RWPE2 (cell line): ENCODE results near the gene TRIO.
"Not testable (repeated sequence)": the region's sequence is repeated elsewhere in the genome, so short reads cannot be mapped to it uniquely, and the experiment has no call there.

ENCODE experiments used
- ATAC-seq: fragments of 200-7000 bp; cut with Tn5 transposase; 3 replicates; pipeline ENCODE4 v1.9.1; 2021; ENCODE audit warnings: low read depth
- DNase-seq: peaks from one replicate; pipeline ENCODE4 v3.0.0-alpha.2; 2020; ENCODE audit warnings: low spot score
- H3K27ac ChIP-seq: fragments of 450-650 bp; 2 replicates; pipeline ENCODE4 v1.5.1; 2017; ENCODE audit warnings: mild to moderate bottlenecking; ENCODE audit not compliant: poor library complexity, severe bottlenecking
- H3K27me3 ChIP-seq: fragments of 250-450 bp; sonication (Bioruptor Pico); 2 replicates; pipeline ENCODE4 v1.5.1; 2021; ENCODE audit warnings: mild to moderate bottlenecking, moderate library complexity; ENCODE audit not compliant: insufficient read depth, poor library complexity, severe bottlenecking
- H3K36me3 ChIP-seq: fragments of 250-450 bp; sonication (Bioruptor Pico); 2 replicates; pipeline ENCODE4 v1.5.1; 2020; ENCODE audit warnings: low read depth, mild to moderate bottlenecking, moderate library complexity
- H3K4me1 ChIP-seq: fragments of 250-450 bp; sonication (Bioruptor Pico); 2 replicates; pipeline ENCODE4 v1.5.1; 2021; ENCODE audit warnings: mild to moderate bottlenecking, moderate library complexity; ENCODE audit not compliant: insufficient read depth, poor library complexity, severe bottlenecking
- H3K4me3 ChIP-seq: fragments of 250-450 bp; sonication (Bioruptor Pico); 2 replicates; pipeline ENCODE4 v1.5.1; 2021; ENCODE audit warnings: mild to moderate bottlenecking, moderate library complexity; ENCODE audit not compliant: severe bottlenecking
- H3K9me3 ChIP-seq: fragments of 250-450 bp; sonication (Bioruptor Pico); 2 replicates; pipeline ENCODE4 v1.5.1; 2021; ENCODE audit warnings: mild to moderate bottlenecking, moderate library complexity; ENCODE audit not compliant: severe bottlenecking
- TF ChIP-seq, protein P1 (sequence below): fragments of 450-650 bp; IDR thresholded peaks from one replicate; pipeline ENCODE4 v1.5.1; 2017; ENCODE audit warnings: mild to moderate bottlenecking, moderate library complexity; ENCODE audit not compliant: poor library complexity, severe bottlenecking

Gene TRIO

DNA sequence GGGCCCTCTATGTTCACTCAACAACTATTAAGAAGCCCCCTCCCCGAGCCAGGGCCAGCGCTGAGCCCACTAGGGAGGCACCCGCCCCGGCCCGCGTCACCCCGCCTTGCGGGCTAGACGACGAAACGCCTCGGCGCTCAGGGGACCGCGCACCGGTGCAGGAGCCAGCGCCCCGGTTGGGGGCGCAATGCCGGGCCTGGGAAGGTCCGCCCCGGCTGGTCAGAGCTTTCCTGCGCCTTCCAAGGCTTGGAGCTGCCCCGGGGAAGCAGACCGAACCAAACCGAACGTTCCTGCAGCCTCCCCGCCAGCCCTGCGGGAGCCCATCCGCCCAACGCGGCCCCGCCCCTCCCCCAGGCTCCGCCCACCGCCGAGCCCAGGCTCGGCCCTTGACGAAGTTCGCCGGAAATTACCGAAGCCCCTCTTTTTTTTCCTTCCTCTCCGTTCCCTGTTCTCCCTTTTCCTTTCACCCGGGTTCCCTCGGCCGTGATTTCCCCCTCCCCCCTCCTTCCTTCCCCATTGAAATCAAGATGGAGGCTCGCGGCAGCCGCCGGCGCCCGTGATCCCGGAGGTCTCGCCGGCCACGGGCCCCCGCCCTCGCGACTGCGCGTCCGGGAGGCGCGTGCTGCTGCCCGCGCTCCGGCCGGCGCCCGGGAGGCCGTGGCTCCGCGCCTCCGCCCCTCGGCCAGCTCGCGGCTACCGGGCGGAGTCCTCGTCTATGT is at the start of gene TRIO:
Gene TRIO, plus strand, starts transcription at position 516 of the 719 bp plus-strand sequence. CDS start 384 bp downstream, outside the sequence.
- ATAC-seq (peak; percentile 48), DNase-seq (peak; percentile 92)
- no peaks in the 10 kb centered on the region for H3K27me3 ChIP-seq
- H3K36me3 ChIP-seq, result peaks cover 4% of the 10 kb centered on the region; the same call in 1 of the 2 replicates
- peaks cover 26% of the 10 kb centered on the region for H3K4me1 ChIP-seq
- H3K27ac ChIP-seq, result peak within 1 kb of the TSS; percentile 87
- TF ChIP-seq, protein P1, sequence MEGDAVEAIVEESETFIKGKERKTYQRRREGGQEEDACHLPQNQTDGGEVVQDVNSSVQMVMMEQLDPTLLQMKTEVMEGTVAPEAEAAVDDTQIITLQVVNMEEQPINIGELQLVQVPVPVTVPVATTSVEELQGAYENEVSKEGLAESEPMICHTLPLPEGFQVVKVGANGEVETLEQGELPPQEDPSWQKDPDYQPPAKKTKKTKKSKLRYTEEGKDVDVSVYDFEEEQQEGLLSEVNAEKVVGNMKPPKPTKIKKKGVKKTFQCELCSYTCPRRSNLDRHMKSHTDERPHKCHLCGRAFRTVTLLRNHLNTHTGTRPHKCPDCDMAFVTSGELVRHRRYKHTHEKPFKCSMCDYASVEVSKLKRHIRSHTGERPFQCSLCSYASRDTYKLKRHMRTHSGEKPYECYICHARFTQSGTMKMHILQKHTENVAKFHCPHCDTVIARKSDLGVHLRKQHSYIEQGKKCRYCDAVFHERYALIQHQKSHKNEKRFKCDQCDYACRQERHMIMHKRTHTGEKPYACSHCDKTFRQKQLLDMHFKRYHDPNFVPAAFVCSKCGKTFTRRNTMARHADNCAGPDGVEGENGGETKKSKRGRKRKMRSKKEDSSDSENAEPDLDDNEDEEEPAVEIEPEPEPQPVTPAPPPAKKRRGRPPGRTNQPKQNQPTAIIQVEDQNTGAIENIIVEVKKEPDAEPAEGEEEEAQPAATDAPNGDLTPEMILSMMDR, result peak; percentile 50
- peak within 1 kb of the TSS; percentile 99 for H3K4me3 ChIP-seq
- no peaks in the 10 kb centered on the region for H3K9me3 ChIP-seq

DNA sequence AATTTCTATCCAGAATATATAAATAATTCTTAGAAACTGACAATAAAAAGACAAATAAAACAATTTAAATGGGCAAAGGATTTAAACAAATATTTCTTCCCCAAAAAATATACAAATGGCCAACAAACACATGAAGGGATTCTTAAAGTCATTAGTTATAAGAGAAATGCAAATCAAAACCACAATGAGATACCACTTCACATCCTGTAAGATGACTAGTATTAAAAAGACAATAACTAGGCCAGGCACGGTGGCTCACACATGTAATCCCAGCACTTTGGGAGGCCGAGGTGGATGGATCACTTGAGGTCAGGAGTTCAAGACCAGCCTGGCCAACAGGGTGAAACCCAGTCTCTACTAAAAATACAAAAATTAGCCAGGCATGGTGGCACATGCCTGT is 45.8 kb upstream of the TRIO start:
- not testable (repeated sequence) for H3K9me3 ChIP-seq, H3K36me3 ChIP-seq, H3K4me1 ChIP-seq, DNase-seq, H3K4me3 ChIP-seq, ATAC-seq, H3K27me3 ChIP-seq
- H3K27ac ChIP-seq, result peak overlapping the region; percentile 6

DNA sequence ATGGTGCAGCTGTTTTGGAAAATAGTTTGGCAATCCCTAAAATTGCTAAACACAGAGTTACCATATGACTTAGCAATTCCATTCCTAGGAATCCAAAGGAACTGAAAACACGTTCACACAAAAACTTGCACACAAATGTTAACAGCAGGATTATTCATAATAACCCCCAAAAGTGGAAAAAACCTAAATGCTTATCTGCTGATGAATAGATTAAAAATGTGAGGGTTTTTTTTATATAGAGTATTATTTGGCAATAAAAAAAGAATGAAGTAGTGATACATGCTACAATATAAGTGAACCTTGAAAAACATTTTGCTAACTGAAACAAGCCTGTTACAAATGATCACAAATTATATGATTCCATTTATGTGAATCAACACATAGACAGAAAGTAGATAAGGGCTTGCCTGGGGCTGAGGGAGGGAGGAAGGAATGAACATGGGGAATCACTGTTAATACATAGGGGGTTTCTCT is 45.1 kb upstream of the TRIO start:
- Histone ChIP-seq H3K4me3 (no peak overlapping the region), H3K27me3 (no peaks in the 10 kb centered on the region), H3K27ac (peak overlapping the region; percentile 6), H3K9me3 (no peaks in the 10 kb centered on the region), H3K4me1 (peaks cover 3% of the 10 kb centered on the region), H3K36me3 (no peaks in the 10 kb centered on the region)
- peak; percentile 41; the same call in 1 of the 3 replicates for ATAC-seq
- TF ChIP-seq, protein P1, result no peak
- DNase-seq, result no peak

DNA sequence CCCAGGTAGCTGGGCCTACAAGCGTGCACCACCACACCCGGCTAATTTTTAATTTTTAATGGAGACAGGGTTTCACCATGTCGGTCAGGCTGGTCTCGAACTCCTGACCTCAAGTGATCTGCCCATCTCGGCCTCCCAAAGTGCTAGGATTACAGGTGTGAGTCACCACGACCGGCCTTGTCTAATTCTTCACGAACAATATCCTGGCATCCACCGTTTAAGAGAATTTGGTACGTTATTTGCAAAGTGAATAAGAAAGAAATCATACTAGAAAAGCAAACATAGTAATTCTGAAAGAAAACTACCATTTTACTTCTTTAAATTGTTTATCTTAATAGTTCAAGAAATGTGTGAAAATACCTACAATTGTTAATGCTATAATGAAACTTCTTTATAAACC is 42.9 kb upstream of the TRIO start:
- Histone ChIP-seq H3K36me3 (no peaks in the 10 kb centered on the region), H3K9me3 (no peaks in the 10 kb centered on the region), H3K4me1 (peaks cover 6% of the 10 kb centered on the region), H3K4me3 (no peak overlapping the region), H3K27ac (no peak overlapping the region), H3K27me3 (no peaks in the 10 kb centered on the region)
- ATAC-seq (no peak), DNase-seq (no peak)
- TF ChIP-seq, protein P1, result no peak

DNA sequence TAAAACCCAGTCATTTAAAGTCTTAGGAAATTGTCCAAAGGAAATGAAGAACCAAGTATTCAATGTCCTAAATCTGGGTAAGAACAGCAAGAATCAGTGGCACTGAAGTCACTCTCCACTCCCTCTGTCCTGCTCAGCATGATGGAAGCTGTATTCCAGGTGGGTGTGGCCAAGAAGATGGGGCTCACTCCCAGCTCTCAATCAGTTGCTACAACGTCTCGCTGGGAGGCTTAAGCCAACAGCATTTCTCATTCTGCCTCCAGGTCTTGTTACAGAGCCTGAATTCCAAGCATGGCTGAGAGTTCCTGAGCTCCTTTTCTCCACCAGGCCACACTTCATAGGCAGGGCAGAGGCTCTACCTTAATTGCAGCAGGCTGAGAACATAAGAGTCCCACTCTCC is 41.2 kb upstream of the TRIO start:
- peaks cover 13% of the 10 kb centered on the region for H3K4me1 ChIP-seq
- no peak overlapping the region for H3K4me3 ChIP-seq
- TF ChIP-seq, protein P1, result no peak
- H3K9me3 ChIP-seq, result no peaks in the 10 kb centered on the region
- no peak for ATAC-seq
- H3K27me3 ChIP-seq, result no peaks in the 10 kb centered on the region
- DNase-seq, result no peak
- no peaks in the 10 kb centered on the region for H3K36me3 ChIP-seq
- H3K27ac ChIP-seq, result no peak overlapping the region
